DMS153 treated with DMSO at 0.1 percent for 48 hours (cell line): ENCODE results near the gene ZNF324B.
"Not testable (repeated sequence)": the region's sequence is repeated elsewhere in the genome, so short reads cannot be mapped to it uniquely, and the experiment has no call there.

ENCODE experiments used
- DNase-seq: peaks from one replicate; lab custom pipeline; 2025; ENCODE audit not compliant: unreplicated experiment; lab: John Stamatoyannopoulos, UW

The ZNF324B gene

GRCh38 chr19:58451358-58452101, at the start of gene ZNF324B:
Gene ZNF324B, plus strand, starts transcription at chr19:58451622. Its CDS starts 2,080 bp downstream, at chr19:58453702.
- peak; percentile 95 for DNase-seq

GRCh38 chr19:58401840-58402421, 49.5 kb upstream of the ZNF324B start:
- DNase-seq = no peak

GRCh38 chr19:58403920-58404478, 47.4 kb upstream of the ZNF324B start:
- not testable (repeated sequence) for DNase-seq

GRCh38 chr19:58406818-58407657, 44.4 kb upstream of the ZNF324B start:
- DNase-seq = no peak

DNA sequence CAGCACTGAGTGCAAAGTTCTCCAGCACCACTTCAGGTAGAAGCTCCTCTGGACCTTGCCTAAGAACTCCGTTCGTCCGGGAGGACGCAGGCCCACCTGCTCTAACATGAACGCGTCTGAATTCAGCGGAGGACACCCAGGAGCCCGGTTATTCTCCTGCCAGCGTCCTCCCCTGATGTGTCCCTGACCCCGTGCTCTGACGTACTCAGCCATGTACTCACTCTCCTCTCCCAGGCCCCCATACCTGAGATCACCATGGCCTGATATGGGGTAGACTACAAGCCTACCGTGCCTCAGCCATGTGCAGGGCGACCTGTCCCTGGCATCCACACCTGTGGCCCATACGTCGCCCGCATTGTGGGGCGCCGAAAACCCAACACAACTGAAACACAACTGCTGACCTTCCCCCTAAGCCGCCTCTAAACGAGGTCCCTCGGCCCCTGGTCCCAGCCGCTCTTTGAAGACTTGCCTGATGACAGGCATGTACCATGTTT, 43.7 kb upstream of the ZNF324B start:
- no peak for DNase-seq

DNA sequence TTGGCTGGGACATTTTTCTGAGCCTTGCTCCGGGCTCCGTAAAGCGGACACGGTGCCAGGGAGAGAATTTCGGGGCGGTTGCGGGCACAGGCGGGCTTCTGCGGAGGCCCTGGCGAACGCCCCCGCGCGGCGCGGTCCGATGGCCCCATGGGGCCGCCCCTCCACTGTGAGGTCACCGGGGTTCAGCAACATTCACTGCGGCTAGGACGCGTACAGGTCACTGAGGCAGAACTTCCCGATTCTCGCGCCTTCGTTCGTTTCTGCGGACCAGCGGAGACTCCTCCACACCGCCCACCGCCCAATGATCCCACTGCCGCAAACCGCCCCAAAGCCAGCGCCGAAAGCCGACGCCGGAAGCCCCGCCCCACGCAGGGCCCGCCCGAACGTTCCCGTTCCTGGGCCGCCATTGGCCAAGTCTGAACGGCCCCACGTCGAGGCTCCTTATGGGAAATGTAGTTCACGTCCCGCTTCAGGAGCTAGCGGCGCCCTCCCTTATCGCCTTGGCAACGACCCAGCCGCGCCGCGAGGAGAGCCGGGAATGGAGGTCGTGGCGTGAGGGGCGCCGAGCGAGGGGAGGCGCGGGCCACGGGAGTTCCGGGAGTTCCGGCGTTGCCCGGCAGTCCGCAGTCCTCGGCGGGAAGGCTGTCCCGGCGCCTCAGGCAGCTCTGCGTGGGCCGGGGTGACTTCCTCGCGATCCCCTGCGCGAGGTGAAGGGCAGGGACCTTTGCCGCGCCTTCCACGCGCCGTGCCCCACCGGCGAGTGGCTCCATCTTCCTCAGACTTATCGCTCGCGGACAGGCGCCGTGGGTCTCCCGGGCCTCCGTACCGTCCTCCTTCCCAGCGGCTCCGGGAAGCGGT, 43.0 kb upstream of the ZNF324B start, which contains the start of gene ZNF584:
ZNF584 (plus strand) TSS at position 498 of the 858 bp plus-strand sequence. CDS start 499 bp downstream, outside the sequence.
- peak; percentile 87 for DNase-seq

- no peak for DNase-seq
These were observed 42.2 kb upstream of the ZNF324B start for GRCh38 chr19:58409010-58409790.

- DNase-seq = no peak
These were observed 34.8 kb upstream of the ZNF324B start for GRCh38 chr19:58416604-58417003.

DNA sequence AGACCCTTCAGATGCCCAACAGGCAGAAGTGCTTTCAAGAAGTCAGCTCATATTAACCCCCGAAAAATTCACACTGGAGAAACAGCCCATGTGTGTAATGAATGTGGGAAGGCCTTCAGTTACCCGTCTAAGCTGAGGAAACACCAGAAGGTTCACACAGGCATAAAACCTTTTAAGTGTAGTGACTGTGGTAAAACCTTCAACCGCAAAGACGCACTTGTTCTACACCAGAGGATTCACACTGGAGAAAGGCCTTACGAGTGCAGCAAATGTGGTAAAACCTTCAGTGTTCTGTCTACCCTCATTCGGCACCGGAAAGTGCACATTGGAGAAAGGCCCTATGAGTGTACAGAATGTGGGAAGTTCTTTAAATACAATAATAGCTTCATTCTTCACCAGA, 34.4 kb upstream of the ZNF324B start:
- DNase-seq = no peak

DNA sequence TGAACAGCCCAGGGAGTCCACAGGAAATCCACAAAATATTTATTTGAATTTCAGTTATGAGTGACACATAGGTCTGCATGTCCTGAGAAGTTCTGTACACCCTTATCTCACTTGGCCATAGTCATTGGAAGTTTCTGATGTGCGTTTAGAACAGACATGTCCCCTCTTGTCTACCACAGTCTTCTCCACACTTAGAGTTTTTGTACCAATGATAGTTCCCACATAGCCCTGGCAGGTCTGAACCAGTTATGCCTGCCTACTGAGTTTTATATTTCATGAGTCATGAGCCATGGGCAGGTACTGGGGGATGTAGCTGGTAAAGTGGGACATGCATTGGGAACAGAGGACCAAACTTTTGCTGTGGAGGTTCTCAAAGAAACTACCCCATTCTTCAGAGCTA, 22.8 kb upstream of the ZNF324B start:
- DNase-seq = no peak

- no peak for DNase-seq
These were observed 21.7 kb upstream of the ZNF324B start for GRCh38 chr19:58429745-58430144.

- no peak for DNase-seq
These were observed 17.2 kb upstream of the ZNF324B start for GRCh38 chr19:58434217-58434616.

DNA sequence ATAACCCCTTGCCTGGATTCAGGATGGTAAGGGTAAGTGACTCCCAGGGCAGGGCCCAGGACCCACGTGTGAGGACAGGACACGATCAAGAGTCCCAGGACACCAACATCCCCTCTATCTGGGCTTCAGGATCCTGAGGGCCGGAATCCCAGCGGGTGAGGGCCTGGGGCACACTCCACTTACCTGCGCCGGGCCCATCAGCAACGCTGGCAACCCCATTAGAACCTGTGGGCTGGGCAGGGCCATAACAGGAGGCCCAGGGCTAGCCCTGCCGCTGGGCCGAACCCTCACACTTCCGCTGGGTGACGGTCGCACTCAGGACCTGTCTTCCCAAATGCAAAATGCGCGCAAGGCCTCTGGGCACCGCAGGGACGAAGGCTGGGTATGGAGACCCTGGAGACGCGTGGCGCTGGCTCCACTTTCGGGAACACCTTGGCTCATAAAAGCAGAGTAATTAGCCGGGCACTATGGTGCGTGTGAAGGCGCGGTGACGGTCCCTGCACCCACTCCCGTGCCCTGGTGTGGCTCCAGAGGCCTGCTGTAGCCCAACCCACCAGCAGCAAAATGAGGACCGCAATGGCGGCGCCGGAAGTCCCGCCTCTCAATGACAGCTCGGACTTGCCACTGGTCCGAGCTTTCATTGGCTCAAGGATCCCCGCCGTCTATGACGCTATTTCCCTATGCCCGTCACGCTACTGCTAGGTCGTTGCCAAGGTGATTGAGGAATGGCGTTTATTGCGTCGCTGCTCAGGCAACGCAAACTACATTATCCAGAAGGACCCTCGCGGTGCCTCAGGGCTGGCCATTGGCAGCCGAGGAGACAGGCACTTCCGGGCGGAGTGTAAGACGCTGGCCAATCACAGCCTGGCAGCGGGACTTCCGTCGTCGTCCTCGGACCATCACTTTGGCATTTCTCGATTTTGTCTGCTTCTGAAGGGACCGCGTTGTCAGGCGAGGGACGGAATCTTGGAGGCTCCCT, 11.6 kb upstream of the ZNF324B start, which contains the start of gene ZNF132:
ZNF132 (minus strand) TSS at position 578 of the 979 bp plus-strand sequence; CDS start at position 246, 332 bp downstream.
- peak; percentile 92 for DNase-seq

- DNase-seq = no peak
These were observed 10.9 kb upstream of the ZNF324B start for GRCh38 chr19:58440556-58440955.

DNA sequence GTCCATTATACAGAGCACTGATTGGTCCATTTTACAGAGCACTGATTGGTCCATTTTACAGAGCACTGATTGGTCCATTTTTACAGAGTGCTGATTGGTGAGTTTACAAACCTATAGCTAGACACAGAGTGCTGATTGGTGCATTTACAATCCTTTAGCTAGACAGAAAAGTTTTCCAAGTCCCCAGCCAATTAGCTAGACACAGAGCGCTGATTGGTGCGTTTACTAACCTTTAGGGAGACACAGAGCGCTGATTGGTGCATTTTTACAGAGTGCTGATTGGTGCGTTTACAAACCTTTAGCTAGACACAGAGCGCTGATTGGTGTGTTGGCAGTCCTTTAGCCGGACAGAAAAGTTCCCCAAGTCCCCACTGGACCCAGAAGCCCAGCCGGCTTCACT, 8.4 kb upstream of the ZNF324B start:
- DNase-seq = not testable (repeated sequence)

DNA sequence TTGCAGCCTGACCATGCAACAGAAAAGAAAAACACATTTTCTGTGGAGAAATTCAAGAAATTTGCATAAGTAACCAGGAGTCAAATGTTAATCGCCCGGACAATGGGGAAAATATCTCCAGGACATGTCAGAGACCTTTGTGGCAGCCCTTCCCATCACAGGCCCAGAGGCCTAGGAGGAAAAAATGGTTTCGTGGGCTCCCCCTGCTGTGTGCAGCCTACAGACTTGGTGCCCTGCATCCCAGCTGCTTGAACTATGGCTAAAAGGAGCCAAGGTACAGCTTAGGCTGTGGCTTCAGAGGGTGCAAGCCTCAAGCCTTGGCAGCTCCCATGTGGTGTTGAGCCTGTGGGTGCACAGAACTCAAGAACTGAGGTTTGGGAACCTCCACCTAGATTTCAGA, 2.6 kb upstream of the ZNF324B start:
- not testable (repeated sequence) for DNase-seq

DNA sequence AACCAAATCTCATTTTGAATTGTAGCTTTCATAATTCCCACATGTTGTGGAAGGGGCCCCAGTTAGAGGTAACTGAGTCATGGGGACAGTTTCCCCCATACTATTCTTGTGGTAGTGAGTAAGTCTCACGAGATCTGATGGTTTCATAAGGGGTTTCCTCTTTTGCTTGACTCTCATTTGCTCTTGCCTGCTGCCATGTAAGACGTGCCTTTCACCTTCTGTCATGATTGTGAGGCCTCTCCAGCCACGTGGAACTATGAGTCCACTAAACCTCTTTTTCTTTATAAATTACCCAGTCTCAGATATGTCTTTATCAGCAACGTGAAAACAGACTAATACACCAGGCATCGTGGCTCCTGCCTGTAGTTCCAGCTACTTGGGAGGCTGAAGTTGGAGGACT, 1.4 kb upstream of the ZNF324B start:
- DNase-seq = not testable (repeated sequence)

DNA sequence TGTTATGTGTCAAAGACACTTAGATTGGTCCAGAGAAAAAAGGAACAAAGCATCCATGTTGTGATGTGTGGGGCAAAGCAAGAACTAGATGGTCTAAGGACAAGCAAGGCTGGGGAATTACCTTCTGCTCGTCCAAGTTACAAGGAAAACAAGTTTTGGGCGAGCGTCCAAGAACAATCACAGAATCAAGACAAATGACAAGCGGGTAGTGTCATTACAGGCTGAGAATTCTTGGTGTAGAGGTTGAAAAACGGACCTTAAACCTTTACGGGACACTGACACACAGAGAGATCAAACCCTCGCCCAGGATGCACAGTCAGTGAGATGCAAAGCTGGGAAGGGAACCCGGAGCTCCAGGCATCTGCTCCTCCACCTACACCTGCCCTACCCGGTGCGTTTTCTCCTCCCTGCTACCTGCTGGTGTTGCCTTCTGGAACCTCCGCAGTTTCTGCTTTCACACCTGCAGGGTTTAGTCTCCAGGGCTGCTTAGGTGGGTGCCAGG, 515 bp upstream of the ZNF324B start:
- DNase-seq = no peak
